Body of pancreas (tissue), 4 donors: ENCODE data around the gene MGAT4A.

Experiments
- CTCF ChIP-seq, 7 experiments: fragments of 450-650 bp in 4 of 7; fragments of 200-600 bp in 3 of 7; sonication (generic) in 3 of 7; IDR thresholded peaks; one replicate each; pipeline ENCODE4 v1.5.1; 2016 to 2019; ENCODE audit warnings: antibody characterized with exemption in 7 of 7
- POLR2A ChIP-seq, 3 donors: fragments of 450-650 bp; IDR thresholded peaks; one replicate each; pipeline ENCODE4 v1.6.1; 2016; ENCODE audit warnings: antibody characterized with exemption in 3 of 3, mild to moderate bottlenecking in 2 of 3

DNA sequence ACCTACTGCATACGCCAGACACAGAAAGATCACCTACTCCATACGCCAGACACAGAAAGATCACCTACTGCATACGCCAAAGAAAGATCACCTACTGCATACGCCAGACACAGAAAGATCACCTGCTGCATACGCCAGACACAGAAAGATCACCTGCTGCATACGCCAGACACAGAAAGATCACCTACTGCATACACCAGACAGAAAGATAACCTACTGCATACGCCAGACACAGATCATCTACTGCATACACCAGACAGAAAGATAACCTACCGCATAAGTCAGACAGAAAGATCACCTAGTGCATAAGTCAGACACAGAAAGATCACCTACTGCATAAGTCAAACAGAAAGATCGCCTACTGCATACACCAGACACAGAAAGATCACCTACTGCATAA lies 148.4 kb downstream of the MGAT4A start:
- TF ChIP-seq CTCF (IDR thresholded peaks at IDR 0.05) (no peak), POLR2A (IDR thresholded peaks at IDR 0.05) (no peak)
